Measurements from ENCODE around the gene HNRNPM.

HNRNPM gene, protein sequence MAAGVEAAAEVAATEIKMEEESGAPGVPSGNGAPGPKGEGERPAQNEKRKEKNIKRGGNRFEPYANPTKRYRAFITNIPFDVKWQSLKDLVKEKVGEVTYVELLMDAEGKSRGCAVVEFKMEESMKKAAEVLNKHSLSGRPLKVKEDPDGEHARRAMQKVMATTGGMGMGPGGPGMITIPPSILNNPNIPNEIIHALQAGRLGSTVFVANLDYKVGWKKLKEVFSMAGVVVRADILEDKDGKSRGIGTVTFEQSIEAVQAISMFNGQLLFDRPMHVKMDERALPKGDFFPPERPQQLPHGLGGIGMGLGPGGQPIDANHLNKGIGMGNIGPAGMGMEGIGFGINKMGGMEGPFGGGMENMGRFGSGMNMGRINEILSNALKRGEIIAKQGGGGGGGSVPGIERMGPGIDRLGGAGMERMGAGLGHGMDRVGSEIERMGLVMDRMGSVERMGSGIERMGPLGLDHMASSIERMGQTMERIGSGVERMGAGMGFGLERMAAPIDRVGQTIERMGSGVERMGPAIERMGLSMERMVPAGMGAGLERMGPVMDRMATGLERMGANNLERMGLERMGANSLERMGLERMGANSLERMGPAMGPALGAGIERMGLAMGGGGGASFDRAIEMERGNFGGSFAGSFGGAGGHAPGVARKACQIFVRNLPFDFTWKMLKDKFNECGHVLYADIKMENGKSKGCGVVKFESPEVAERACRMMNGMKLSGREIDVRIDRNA
- 228 to 247 (median 246) reads per million in 3 donors for total RNA-seq

DNA sequence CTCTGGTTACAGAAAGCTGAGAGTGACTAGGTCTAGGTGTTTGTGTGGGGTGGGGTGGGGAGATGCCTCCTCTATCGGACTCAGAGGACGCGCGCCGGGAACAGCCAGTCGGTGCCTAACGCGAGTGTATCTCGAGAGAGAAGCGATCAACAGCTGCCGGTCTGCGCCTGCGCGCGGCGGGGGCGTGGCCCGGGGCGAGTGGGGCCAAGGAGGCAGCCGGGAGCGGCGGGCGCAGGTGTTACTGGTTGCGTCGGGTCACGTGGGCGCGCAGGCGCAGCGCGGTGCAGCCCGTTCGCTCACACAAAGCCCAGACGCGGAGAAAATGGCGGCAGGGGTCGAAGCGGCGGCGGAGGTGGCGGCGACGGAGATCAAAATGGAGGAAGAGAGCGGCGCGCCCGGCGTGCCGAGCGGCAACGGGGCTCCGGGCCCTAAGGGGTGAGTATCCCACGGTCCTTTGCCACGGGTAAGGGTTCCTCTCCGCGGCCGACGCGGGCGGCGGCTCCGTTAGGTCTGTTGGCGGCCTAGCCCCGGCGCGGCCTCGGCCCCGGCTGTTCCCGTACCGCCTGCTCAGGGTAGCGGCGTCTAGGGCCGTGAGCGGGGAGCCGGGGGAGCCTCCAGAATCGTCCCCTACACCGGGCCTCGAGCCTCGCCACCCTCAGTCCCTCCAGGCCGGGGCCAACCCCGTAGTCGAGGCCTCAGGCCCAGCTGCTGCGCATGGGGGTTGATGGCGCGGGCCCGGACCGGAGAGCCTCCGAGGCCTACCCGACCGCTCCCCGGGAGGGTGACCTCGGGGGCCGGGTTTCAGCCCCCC is at the start of gene HNRNPM:
Gene HNRNPM, plus strand, starts transcription at position 299 of the 811 bp plus-strand sequence. Its CDS starts 24 bp downstream, at position 323.
- Histone ChIP-seq H3K4me1 (ENCODE audit: control insufficient read depth, insufficient read depth, low read length, poor library complexity, severe bottlenecking) (peaks cover 28% of the 10 kb centered on the region), H3K9me3 (ENCODE audit: control insufficient read depth, low read length) (no peaks in the 10 kb centered on the region), H3K27me3 (replicated peaks; ENCODE audit: control insufficient read depth, insufficient read depth, low read length, poor library complexity, severe bottlenecking) (no peaks in the 10 kb centered on the region), H3K36me3 (ENCODE audit: control insufficient read depth, insufficient read depth, low read length) (peaks cover 3% of the 10 kb centered on the region), H3K4me3 (ENCODE audit: insufficient read depth, low read depth, low read length, poor library complexity, severe bottlenecking) (peak within 1 kb of the TSS; percentile 98), H3K27ac (ENCODE audit: insufficient read depth, low read length, poor library complexity, severe bottlenecking) (peak within 1 kb of the TSS; percentile 96)
- peak; percentile 100 for DNase-seq

DNA sequence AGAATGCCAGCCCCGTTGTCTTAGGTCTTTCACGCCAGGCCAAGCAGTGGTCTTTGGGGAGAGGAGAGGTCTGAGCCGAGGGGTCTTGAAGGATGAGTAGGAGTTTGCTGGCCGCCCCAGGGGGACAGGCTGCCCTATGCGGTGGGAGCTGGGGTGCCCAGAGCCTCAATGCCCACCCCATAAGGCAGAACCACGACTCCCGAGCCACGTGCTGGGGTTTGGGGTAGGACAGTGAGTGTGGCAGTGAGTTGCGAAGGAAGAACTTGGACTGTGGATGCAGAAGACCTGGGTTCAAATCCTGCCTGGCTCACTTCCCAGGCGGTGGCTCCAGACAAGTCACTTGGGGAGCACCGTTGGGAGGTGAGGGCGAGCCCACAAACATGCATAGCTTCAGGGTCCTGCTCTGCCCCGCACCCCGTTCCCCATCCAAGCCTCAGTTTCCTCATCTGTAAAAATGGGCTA is 49.1 kb upstream of the HNRNPM start:
- Histone ChIP-seq H3K4me3 (ENCODE audit: insufficient read depth, low read depth, low read length, poor library complexity, severe bottlenecking) (no peak overlapping the region), H3K4me1 (ENCODE audit: control insufficient read depth, insufficient read depth, low read length, poor library complexity, severe bottlenecking) (peaks cover 5% of the 10 kb centered on the region), H3K27me3 (replicated peaks; ENCODE audit: control insufficient read depth, insufficient read depth, low read length, poor library complexity, severe bottlenecking) (no peaks in the 10 kb centered on the region), H3K9me3 (ENCODE audit: control insufficient read depth, low read length) (no peaks in the 10 kb centered on the region), H3K27ac (ENCODE audit: insufficient read depth, low read length, poor library complexity, severe bottlenecking) (no peak overlapping the region), H3K36me3 (ENCODE audit: control insufficient read depth, insufficient read depth, low read length) (peaks cover 16% of the 10 kb centered on the region)
- no peak for DNase-seq

DNA sequence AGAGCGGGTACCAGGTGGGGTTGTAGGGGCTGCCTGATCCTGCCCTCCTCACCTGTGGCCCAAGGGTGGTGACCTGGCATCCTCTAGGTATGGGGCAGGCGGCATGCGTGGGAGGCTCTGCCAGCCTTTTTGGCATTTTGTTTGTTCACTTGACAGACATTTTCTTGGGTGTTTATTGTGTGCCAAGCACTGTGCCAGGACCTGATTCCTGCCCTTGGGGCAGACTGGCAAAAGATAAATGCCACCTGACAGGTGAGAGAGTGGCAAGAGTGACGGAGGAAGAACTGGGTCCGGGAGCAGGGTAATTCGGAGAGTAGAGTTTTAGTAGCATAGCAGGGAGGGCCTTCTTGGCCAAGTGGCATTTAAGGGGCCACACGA is 48.6 kb upstream of the HNRNPM start:
- Histone ChIP-seq H3K4me1 (ENCODE audit: control insufficient read depth, insufficient read depth, low read length, poor library complexity, severe bottlenecking) (peaks cover 5% of the 10 kb centered on the region), H3K4me3 (ENCODE audit: insufficient read depth, low read depth, low read length, poor library complexity, severe bottlenecking) (no peak overlapping the region), H3K36me3 (ENCODE audit: control insufficient read depth, insufficient read depth, low read length) (peaks cover 16% of the 10 kb centered on the region), H3K27ac (ENCODE audit: insufficient read depth, low read length, poor library complexity, severe bottlenecking) (no peak overlapping the region), H3K9me3 (ENCODE audit: control insufficient read depth, low read length) (no peaks in the 10 kb centered on the region), H3K27me3 (replicated peaks; ENCODE audit: control insufficient read depth, insufficient read depth, low read length, poor library complexity, severe bottlenecking) (no peaks in the 10 kb centered on the region)
- DNase-seq = no peak

DNA sequence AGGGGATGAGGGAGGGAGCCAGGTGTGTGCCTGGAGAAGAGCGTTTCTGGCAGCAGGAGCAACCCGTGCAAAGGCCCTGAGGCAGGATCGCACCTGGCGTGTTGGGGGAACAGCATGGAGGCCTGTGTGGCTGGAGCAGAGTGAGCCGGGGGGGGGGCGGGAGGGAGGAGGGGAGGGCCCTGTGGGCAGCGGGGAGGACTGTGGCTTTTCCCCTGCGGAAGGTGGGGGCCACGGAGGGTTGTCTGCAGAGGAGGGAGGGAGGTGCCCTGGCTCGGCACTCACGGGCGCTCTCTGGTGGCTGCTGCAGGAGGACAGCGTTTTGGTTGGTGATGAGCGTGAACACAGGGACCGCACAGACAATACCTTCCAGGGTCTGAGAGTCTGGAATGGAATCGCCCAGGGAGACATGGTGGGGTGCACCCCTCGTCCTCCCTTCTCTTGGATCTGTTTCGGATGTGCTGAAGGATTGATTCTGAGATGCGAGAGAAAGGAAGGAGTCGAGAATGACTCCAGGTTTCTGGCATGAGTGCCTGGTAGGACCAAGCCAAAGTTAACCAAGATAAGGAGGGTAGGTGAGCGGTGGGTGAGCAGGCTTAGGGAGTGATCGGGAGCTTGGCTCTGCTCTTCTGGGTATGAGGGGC is 48.1 kb upstream of the HNRNPM start:
- H3K27ac ChIP-seq (ENCODE audit: insufficient read depth, low read length, poor library complexity, severe bottlenecking) = no peak overlapping the region
- DNase-seq = peak; percentile 58 to 66 (median 64)

DNA sequence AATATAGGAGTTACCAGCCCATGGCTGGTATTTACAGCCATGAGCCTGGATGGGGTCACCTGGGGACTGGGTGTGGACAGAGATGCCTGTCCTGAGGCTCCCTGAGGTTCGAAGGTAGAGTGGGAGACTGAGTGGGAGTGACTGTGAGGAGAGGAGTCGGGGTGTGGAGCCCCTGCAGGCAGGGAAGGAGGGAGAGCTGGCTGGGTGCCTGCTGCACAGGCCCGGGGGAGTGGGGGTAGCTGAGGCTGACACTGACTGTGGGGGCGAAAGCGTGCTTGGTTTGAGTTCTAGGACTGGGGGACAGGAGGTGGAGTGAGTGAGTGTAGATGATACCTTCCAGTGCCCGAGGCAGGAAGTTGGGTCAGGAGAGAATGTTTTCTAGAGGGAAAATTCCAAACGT is 47.5 kb upstream of the HNRNPM start:
- H3K9me3 ChIP-seq (ENCODE audit: control insufficient read depth, low read length) = no peaks in the 10 kb centered on the region
- no peak for DNase-seq
- H3K4me1 ChIP-seq (ENCODE audit: control insufficient read depth, insufficient read depth, low read length, poor library complexity, severe bottlenecking) = no peaks in the 10 kb centered on the region
- peaks cover 23% of the 10 kb centered on the region for H3K36me3 ChIP-seq (ENCODE audit: control insufficient read depth, insufficient read depth, low read length)
- no peaks in the 10 kb centered on the region for H3K27me3 ChIP-seq (replicated peaks; ENCODE audit: control insufficient read depth, insufficient read depth, low read length, poor library complexity, severe bottlenecking)
- H3K4me3 ChIP-seq (ENCODE audit: insufficient read depth, low read depth, low read length, poor library complexity, severe bottlenecking) = no peak overlapping the region
- H3K27ac ChIP-seq (ENCODE audit: insufficient read depth, low read length, poor library complexity, severe bottlenecking) = no peak overlapping the region

More for the DNA sequence above, 48.1 kb upstream of the HNRNPM start:
- H3K4me3 ChIP-seq (ENCODE audit: insufficient read depth, low read depth, low read length, poor library complexity, severe bottlenecking) = no peak overlapping the region
- H3K9me3 ChIP-seq (ENCODE audit: control insufficient read depth, low read length) = no peaks in the 10 kb centered on the region
- no peaks in the 10 kb centered on the region for H3K27me3 ChIP-seq (replicated peaks; ENCODE audit: control insufficient read depth, insufficient read depth, low read length, poor library complexity, severe bottlenecking)
- peaks cover 17% of the 10 kb centered on the region for H3K36me3 ChIP-seq (ENCODE audit: control insufficient read depth, insufficient read depth, low read length)
- peaks cover 3% of the 10 kb centered on the region for H3K4me1 ChIP-seq (ENCODE audit: control insufficient read depth, insufficient read depth, low read length, poor library complexity, severe bottlenecking)

DNA sequence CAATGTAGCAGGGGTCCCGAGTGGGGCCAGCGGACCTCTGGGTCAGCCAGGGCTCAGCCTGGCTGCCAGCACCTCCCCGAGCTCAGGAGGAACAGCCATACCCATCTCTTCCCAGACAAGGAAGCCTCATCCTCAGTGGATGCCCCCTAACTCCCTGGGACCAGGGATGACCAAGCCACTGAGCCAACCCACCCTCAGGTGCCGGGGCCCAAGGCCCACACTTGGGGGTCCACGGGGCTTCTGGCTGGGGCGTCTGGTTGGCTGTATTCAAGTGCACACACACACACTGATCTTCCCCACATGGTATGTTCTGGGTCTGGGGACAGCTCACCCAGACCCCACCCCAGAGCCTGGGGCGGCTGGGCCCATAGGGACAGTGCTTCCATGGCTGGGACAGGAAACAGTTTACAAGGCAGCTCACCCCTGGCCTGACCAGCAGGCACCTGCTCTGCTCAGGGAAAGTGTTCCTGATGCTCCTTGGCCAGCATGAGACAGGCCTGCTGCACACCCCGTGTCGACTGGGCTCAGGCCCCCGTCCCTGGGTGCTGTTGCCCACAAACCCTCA is 46.9 kb upstream of the HNRNPM start:
- H3K27ac ChIP-seq (ENCODE audit: insufficient read depth, low read length, poor library complexity, severe bottlenecking) = no peak overlapping the region
- no peak overlapping the region for H3K4me3 ChIP-seq (ENCODE audit: insufficient read depth, low read depth, low read length, poor library complexity, severe bottlenecking)

DNA sequence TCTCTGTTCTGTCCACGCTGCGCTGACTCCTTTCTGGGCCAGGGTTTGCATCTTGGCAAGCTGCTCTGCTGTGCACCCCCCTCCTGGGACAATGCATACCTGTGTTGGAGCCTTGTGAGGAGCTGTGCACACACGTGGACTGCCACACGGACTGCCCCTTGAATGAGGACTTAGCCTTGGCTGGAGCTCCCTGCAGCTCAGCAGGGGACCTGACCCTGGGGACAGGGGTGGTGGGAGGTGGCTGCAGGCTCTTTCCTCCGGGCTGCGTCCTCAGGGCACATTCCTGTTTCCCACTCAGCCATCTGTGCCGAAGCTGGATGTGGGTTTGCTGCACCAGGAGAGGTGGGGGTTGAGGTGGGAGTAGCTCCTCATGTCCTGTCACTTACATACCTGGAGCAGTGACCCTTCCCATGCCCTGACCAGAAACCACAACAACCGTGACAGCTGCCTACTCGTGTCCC is 46.4 kb upstream of the HNRNPM start:
- Histone ChIP-seq H3K9me3 (ENCODE audit: control insufficient read depth, low read length) (no peaks in the 10 kb centered on the region), H3K4me3 (ENCODE audit: insufficient read depth, low read depth, low read length, poor library complexity, severe bottlenecking) (no peak overlapping the region), H3K27me3 (replicated peaks; ENCODE audit: control insufficient read depth, insufficient read depth, low read length, poor library complexity, severe bottlenecking) (no peaks in the 10 kb centered on the region), H3K4me1 (ENCODE audit: control insufficient read depth, insufficient read depth, low read length, poor library complexity, severe bottlenecking) (no peaks in the 10 kb centered on the region), H3K36me3 (ENCODE audit: control insufficient read depth, insufficient read depth, low read length) (peaks cover 33% of the 10 kb centered on the region), H3K27ac (ENCODE audit: insufficient read depth, low read length, poor library complexity, severe bottlenecking) (no peak overlapping the region)
- DNase-seq = no peak

More for the DNA sequence above, 46.9 kb upstream of the HNRNPM start:
- Histone ChIP-seq H3K4me1 (ENCODE audit: control insufficient read depth, insufficient read depth, low read length, poor library complexity, severe bottlenecking) (no peaks in the 10 kb centered on the region), H3K36me3 (ENCODE audit: control insufficient read depth, insufficient read depth, low read length) (peaks cover 28% of the 10 kb centered on the region), H3K9me3 (ENCODE audit: control insufficient read depth, low read length) (no peaks in the 10 kb centered on the region), H3K27me3 (replicated peaks; ENCODE audit: control insufficient read depth, insufficient read depth, low read length, poor library complexity, severe bottlenecking) (no peaks in the 10 kb centered on the region)
- DNase-seq = no peak

DNA sequence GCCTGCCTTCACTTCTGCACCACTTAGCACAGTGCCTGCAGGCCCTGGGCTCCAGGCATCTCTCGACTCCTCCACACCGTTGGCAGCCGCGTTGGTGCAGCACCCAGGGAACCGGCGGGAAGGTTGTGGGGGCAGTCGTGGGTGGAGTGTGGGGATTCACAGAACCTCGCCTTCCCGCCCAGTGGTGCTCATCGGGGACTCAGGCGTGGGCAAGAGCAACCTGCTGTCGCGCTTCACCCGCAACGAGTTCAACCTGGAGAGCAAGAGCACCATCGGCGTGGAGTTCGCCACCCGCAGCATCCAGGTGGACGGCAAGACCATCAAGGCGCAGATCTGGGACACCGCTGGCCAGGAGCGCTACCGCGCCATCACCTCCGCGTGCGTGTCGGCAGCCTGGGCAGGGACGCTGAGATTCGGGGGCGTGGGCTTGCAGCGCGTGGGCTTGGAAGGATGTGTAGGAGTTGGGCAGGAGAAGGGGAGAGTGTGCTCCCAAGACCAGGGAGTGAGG is 45.0 kb upstream of the HNRNPM start:
- H3K9me3 ChIP-seq (ENCODE audit: control insufficient read depth, low read length) = no peaks in the 10 kb centered on the region
- no peaks in the 10 kb centered on the region for H3K27me3 ChIP-seq (replicated peaks; ENCODE audit: control insufficient read depth, insufficient read depth, low read length, poor library complexity, severe bottlenecking)
- H3K4me1 ChIP-seq (ENCODE audit: control insufficient read depth, insufficient read depth, low read length, poor library complexity, severe bottlenecking) = no peaks in the 10 kb centered on the region
- peaks cover 47% of the 10 kb centered on the region for H3K36me3 ChIP-seq (ENCODE audit: control insufficient read depth, insufficient read depth, low read length)
- H3K27ac ChIP-seq (ENCODE audit: insufficient read depth, low read length, poor library complexity, severe bottlenecking) = no peak overlapping the region
- DNase-seq = no peak
- H3K4me3 ChIP-seq (ENCODE audit: insufficient read depth, low read depth, low read length, poor library complexity, severe bottlenecking) = no peak overlapping the region

DNA sequence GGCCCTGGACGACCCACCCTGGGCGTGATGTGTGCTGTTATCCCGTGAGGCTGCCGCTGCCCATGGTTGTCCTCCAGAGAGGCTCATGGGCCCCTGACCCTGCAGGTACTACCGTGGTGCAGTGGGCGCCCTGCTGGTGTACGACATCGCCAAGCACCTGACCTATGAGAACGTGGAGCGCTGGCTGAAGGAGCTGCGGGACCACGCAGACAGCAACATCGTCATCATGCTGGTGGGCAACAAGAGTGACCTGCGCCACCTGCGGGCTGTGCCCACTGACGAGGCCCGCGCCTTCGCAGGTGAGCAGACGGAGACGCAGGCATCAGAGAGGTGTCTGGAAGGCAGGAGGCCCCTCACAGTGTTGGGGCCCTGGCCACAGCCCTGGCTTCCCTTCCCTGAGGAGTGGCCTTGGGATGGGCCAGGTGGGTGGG is 42.8 kb upstream of the HNRNPM start:
- Histone ChIP-seq H3K27me3 (replicated peaks; ENCODE audit: control insufficient read depth, insufficient read depth, low read length, poor library complexity, severe bottlenecking) (no peaks in the 10 kb centered on the region), H3K4me3 (ENCODE audit: insufficient read depth, low read depth, low read length, poor library complexity, severe bottlenecking) (no peak overlapping the region), H3K4me1 (ENCODE audit: control insufficient read depth, insufficient read depth, low read length, poor library complexity, severe bottlenecking) (no peaks in the 10 kb centered on the region), H3K9me3 (ENCODE audit: control insufficient read depth, low read length) (no peaks in the 10 kb centered on the region), H3K36me3 (ENCODE audit: control insufficient read depth, insufficient read depth, low read length) (peaks cover 46% of the 10 kb centered on the region), H3K27ac (ENCODE audit: insufficient read depth, low read length, poor library complexity, severe bottlenecking) (no peak overlapping the region)
- DNase-seq = no peak

All from effector memory CD4-positive, alpha-beta T cell (primary cell).